Ectodermal cell (in vitro differentiated cells): Measurements from ENCODE around the gene HTRA3.

ENCODE experiments used
- H3K27ac ChIP-seq: 2 replicates; pipeline ENCODE4 v1.7.0; 2013; ENCODE audit warnings: mild to moderate bottlenecking, low read depth, low read length; ENCODE audit not compliant: insufficient read depth, poor library complexity, severe bottlenecking
- H3K27me3 ChIP-seq: 2 replicates; pipeline ENCODE4 v1.7.0; 2013; ENCODE audit warnings: mild to moderate bottlenecking, low read length; ENCODE audit not compliant: insufficient read depth, control insufficient read depth, poor library complexity, severe bottlenecking
- H3K36me3 ChIP-seq: one replicate; pipeline ENCODE4 v1.7.0; 2013; ENCODE audit warnings: low read length; ENCODE audit not compliant: control insufficient read depth, insufficient read depth
- H3K4me1 ChIP-seq: one replicate; pipeline ENCODE4 v1.7.0; 2013; ENCODE audit warnings: low read length; ENCODE audit not compliant: control insufficient read depth, insufficient read depth
- H3K4me3 ChIP-seq: 2 replicates; pipeline ENCODE4 v1.7.0; 2013; ENCODE audit warnings: low read depth, low read length, control low read depth; ENCODE audit not compliant: insufficient read depth
- H3K9me3 ChIP-seq: 2 replicates; pipeline ENCODE4 v1.7.0; 2013; ENCODE audit warnings: mild to moderate bottlenecking, low read length, moderate library complexity; ENCODE audit not compliant: control insufficient read depth
- WGBS, 2 experiments: methylation state at CpG; one replicate each; pipeline ENCODE4 v1.1.7; 2013; ENCODE audit warnings: missing lambda C conversion rate in 2 of 2; 5-methylcytosine and 5-hydroxymethylcytosine counted together

The HTRA3 gene

GRCh38 chr4:8286719-8287342 is 17.3 kb downstream of the HTRA3 start:
- H3K4me1 ChIP-seq = no peaks in the 10 kb centered on the region
- no peaks in the 10 kb centered on the region for H3K27me3 ChIP-seq
- no peaks in the 10 kb centered on the region for H3K36me3 ChIP-seq
- H3K9me3 ChIP-seq = no peaks in the 10 kb centered on the region
- H3K4me3 ChIP-seq = no peak overlapping the region
- WGBS, 2 experiments = 87 to 88% methylated on average over 15 of the region's 15 CpGs
- H3K27ac ChIP-seq = no peak overlapping the region

GRCh38 chr4:8287343-8288280 is 18.1 kb downstream of the HTRA3 start:
- Histone ChIP-seq H3K36me3 (no peaks in the 10 kb centered on the region), H3K27me3 (no peaks in the 10 kb centered on the region), H3K9me3 (no peaks in the 10 kb centered on the region), H3K27ac (no peak overlapping the region), H3K4me1 (no peaks in the 10 kb centered on the region), H3K4me3 (no peak overlapping the region)
- 94% methylated on average over 18 of the region's 18 CpGs for WGBS, 2 experiments

GRCh38 chr4:8289151-8289750 is 19.7 kb downstream of the HTRA3 start:
- H3K27me3 ChIP-seq = no peaks in the 10 kb centered on the region
- H3K4me3 ChIP-seq = no peak overlapping the region
- H3K9me3 ChIP-seq = no peaks in the 10 kb centered on the region
- H3K27ac ChIP-seq = no peak overlapping the region
- WGBS, 2 experiments = 90 to 91% methylated on average over 13 of the region's 13 CpGs
- H3K36me3 ChIP-seq = no peaks in the 10 kb centered on the region
- no peaks in the 10 kb centered on the region for H3K4me1 ChIP-seq

GRCh38 chr4:8289956-8290700 is 20.6 kb downstream of the HTRA3 start:
- Histone ChIP-seq H3K9me3 (no peaks in the 10 kb centered on the region), H3K4me1 (no peaks in the 10 kb centered on the region), H3K27me3 (no peaks in the 10 kb centered on the region), H3K36me3 (no peaks in the 10 kb centered on the region), H3K27ac (no peak overlapping the region), H3K4me3 (no peak overlapping the region)
- 91 to 93% methylated on average over 29 of the region's 29 CpGs for WGBS, 2 experiments

- Histone ChIP-seq H3K4me3 (no peak overlapping the region), H3K9me3 (no peaks in the 10 kb centered on the region), H3K36me3 (no peaks in the 10 kb centered on the region), H3K27me3 (no peaks in the 10 kb centered on the region), H3K4me1 (no peaks in the 10 kb centered on the region), H3K27ac (no peak overlapping the region)
- 94 to 96% methylated on average over 8 of the region's 8 CpGs for WGBS, 2 experiments
These were observed 21.1 kb downstream of the HTRA3 start for GRCh38 chr4:8290701-8290970.

GRCh38 chr4:8291036-8291682 is 21.6 kb downstream of the HTRA3 start:
- no peaks in the 10 kb centered on the region for H3K27me3 ChIP-seq
- no peaks in the 10 kb centered on the region for H3K9me3 ChIP-seq
- 91 to 92% methylated on average over 21 of the region's 21 CpGs for WGBS, 2 experiments

GRCh38 chr4:8291701-8292477 is 22.3 kb downstream of the HTRA3 start:
- Histone ChIP-seq H3K36me3 (no peaks in the 10 kb centered on the region), H3K9me3 (no peaks in the 10 kb centered on the region), H3K4me1 (no peaks in the 10 kb centered on the region), H3K27me3 (no peaks in the 10 kb centered on the region), H3K4me3 (no peak overlapping the region), H3K27ac (no peak overlapping the region)
- 91 to 92% methylated on average over 19 of the region's 19 CpGs for WGBS, 2 experiments

More at GRCh38 chr4:8291036-8291682, 21.6 kb downstream of the HTRA3 start:
- Histone ChIP-seq H3K4me1 (no peaks in the 10 kb centered on the region), H3K36me3 (no peaks in the 10 kb centered on the region), H3K27ac (no peak overlapping the region), H3K4me3 (no peak overlapping the region)

GRCh38 chr4:8292478-8293107 is 23.0 kb downstream of the HTRA3 start:
- WGBS, 2 experiments = 90 to 93% methylated on average over 8 of the region's 8 CpGs
- H3K27ac ChIP-seq = no peak overlapping the region
- H3K9me3 ChIP-seq = no peaks in the 10 kb centered on the region
- H3K36me3 ChIP-seq = no peaks in the 10 kb centered on the region
- no peaks in the 10 kb centered on the region for H3K4me1 ChIP-seq
- no peak overlapping the region for H3K4me3 ChIP-seq
- H3K27me3 ChIP-seq = no peaks in the 10 kb centered on the region
